Measurements from ENCODE around the gene ABCF1. TPM values are rescaled to one million over a fixed set of nuclear protein-coding genes. Genes with fewer than 3 reads are reported as not detected.

The ABCF1 gene
- total RNA-seq, 3 donors from 2014 or later (not counting 1 experiment from before 2014, with no cell fraction given): 91.4 to 138 (median 138) TPM

DNA sequence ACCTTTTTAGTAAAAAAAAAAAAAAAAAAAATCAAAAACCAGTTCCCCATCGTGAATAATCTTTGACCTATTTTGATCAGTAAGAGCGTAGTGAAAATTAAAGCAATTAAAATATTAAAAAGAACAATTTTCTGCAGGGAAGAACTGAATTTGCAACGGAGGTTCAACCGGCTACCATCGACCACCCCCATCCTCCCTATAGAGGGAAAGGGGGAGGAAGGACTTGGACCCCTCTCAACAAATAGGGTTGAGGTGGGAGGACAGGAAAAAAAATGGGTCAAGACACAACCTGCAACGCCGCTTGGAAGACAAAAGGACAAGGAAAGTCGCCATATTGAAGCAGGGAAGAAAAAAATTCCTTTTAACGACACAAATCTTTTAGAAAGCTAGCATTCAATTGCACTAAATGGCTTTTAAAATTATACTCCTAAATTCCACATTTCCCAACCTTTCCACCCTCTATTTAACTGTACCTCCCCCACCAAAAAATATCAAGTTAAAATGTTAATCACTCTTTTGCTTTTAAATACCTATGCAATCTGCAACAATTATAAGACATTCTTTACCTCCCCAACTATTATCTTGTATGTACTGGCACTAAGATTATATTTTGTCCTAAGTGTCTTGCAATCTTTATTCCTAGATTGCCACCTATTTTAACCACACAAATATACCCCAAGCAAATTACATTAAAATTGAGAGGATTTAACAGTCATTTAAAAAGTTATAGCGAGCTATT lies 44.1 kb downstream of the ABCF1 start:
- H3K9me3 Mint-ChIP-seq: no peaks in the 10 kb centered on the region
- Histone ChIP-seq H3K4me3 (ENCODE audit: low read length) (peak overlapping the region; percentile 73), H3K27ac (ENCODE audit: low read length) (peak overlapping the region; percentile 99), H3K9me3 (ENCODE audit: control insufficient read depth, insufficient read depth, low read length) (no peaks in the 10 kb centered on the region), H3K4me1 (ENCODE audit: control insufficient read depth, insufficient read depth, low read length) (peaks cover 23% of the 10 kb centered on the region), H3K36me3 (ENCODE audit: control insufficient read depth, insufficient read depth, low read length) (peaks cover 25% of the 10 kb centered on the region), H3K27me3 (ENCODE audit: control insufficient read depth, insufficient read depth, low read length) (no peaks in the 10 kb centered on the region)
- DNase-seq (peak; percentile 34 to 71), ATAC-seq (no peak)
- WGBS (ENCODE audit: insufficient coverage): 0% methylated on average over 5 of the region's 10 CpGs
- TF ChIP-seq, protein P1, sequence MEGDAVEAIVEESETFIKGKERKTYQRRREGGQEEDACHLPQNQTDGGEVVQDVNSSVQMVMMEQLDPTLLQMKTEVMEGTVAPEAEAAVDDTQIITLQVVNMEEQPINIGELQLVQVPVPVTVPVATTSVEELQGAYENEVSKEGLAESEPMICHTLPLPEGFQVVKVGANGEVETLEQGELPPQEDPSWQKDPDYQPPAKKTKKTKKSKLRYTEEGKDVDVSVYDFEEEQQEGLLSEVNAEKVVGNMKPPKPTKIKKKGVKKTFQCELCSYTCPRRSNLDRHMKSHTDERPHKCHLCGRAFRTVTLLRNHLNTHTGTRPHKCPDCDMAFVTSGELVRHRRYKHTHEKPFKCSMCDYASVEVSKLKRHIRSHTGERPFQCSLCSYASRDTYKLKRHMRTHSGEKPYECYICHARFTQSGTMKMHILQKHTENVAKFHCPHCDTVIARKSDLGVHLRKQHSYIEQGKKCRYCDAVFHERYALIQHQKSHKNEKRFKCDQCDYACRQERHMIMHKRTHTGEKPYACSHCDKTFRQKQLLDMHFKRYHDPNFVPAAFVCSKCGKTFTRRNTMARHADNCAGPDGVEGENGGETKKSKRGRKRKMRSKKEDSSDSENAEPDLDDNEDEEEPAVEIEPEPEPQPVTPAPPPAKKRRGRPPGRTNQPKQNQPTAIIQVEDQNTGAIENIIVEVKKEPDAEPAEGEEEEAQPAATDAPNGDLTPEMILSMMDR (IDR thresholded peaks at IDR 0.05): no peak
- peak overlapping the region; percentile 96 to 100 for H3K27ac Mint-ChIP-seq
- peaks cover 26% of the 10 kb centered on the region for H3K36me3 Mint-ChIP-seq
- peak overlapping the region; percentile 100 for H3K4me3 Mint-ChIP-seq
- H3K27me3 Mint-ChIP-seq (ENCODE audit: low read depth in 2 of 2): peaks cover 0 to 5% of the 10 kb centered on the region in 2 donors
- intact Hi-C loops (cut with micrococcal nuclease): loop anchor here (5.0 to 10.0 kb wide), 4 partner anchors 73 to 739 kb away; partner anchors contain the start of genes FLOT1, HLA-B and IER3
- peaks cover 70 to 75% of the 10 kb centered on the region in 2 donors for H3K4me1 Mint-ChIP-seq

DNA sequence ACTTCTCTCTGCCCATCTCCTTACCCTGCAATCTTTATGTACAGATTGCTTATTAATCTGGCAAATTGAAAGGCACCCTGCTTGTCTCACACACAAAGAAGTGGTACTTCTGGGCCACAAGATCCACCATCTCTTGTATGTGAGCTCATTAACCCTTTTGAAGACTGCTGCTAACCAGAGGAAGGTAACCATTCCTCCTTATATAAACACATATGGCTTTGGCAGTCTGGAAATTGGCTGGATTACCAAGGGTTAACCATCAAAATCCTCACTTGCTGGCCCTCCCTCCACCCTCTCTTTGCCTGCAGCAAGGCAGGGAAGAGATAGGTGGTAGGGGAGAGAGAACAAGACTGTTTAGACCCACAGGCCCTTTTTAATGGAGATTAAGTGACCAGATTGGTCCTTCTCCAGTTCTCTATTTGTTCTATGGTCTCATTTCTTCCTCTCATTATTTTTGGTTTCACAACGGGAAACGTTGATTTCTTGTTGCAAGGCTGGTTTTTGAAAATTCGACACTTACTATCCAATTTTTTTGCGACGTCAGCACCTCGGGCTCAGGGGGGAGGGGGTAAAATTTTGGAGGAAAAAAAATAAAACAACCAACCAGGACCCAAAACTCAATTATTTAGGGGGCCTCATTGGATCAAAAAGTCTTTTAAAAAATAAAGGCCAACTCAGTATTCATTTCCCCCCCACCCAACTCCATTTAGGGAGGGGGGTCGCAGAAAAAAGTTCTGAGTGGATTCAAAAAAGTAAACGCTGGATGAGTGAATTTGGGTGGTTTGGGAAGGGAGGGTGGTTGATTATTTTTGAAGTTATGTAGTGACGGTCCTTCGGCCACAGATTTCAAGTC lies 44.9 kb downstream of the ABCF1 start:
- H3K4me1 ChIP-seq (ENCODE audit: control insufficient read depth, insufficient read depth, low read length): peaks cover 23% of the 10 kb centered on the region
- DNase-seq (peak; percentile 33 to 72), ATAC-seq (no peak)
- intact Hi-C loops (cut with micrococcal nuclease): loop anchor here (2.0 to 10.0 kb wide), 7 partner anchors 31 to 739 kb away; partner anchors contain the start of genes C6orf136, DHX16, FLOT1 and HLA-B
- Mint-ChIP-seq H3K27me3 (ENCODE audit: low read depth in 2 of 2) (peaks cover 0 to 5% of the 10 kb centered on the region in 2 donors), H3K4me3 (peak overlapping the region; percentile 100), H3K27ac (peak overlapping the region; percentile 96 to 100), H3K9me3 (no peaks in the 10 kb centered on the region), H3K36me3 (peaks cover 26% of the 10 kb centered on the region), H3K4me1 (peaks cover 65 to 72% of the 10 kb centered on the region in 2 donors)
- H3K4me3 ChIP-seq (ENCODE audit: low read length): peak overlapping the region; percentile 73
- WGBS (ENCODE audit: insufficient coverage): 0% methylated on average over 5 of the region's 10 CpGs
- no peaks in the 10 kb centered on the region for H3K9me3 ChIP-seq (ENCODE audit: control insufficient read depth, insufficient read depth, low read length)
- H3K36me3 ChIP-seq (ENCODE audit: control insufficient read depth, insufficient read depth, low read length): peaks cover 31% of the 10 kb centered on the region
- H3K27ac ChIP-seq (ENCODE audit: low read length): peak overlapping the region; percentile 99
- no peaks in the 10 kb centered on the region for H3K27me3 ChIP-seq (ENCODE audit: control insufficient read depth, insufficient read depth, low read length)
- TF ChIP-seq, protein P1 (IDR thresholded peaks at IDR 0.05): no peak

DNA sequence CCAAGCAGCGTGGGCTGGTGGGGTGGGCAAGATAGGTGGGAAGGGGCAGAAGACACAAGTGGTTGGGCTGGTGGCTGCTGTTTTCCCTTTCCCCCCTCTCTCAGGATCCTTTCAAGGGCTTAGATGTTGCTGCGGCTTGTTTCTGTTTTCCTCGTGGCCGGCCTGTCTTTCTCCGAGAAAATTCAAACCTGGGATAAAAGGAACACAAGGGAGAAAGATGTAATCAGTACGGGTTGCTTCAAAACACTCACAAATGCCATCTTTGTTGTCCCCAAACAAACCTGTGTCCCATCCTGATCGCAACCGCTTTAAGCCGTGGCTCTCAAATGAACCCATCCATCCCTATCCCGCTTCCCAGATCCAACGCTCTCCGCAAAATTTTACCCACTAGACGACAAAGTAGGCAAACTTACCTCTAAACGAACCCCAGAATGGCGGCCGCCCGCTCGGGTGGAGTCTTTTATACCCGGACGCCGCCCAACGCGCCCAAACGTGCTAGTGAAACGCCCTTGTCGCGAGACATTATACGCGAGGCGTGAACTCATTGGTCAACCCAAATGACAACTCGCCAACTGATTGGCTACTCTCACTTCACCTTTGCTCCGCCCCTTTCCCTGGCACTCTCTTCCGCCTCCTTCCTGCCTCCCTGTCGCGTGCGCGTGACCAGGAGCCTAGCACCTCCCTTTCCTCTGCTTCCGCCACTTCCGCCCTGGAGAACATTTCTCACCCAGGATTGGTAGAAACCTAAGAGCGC lies 45.7 kb downstream of the ABCF1 start, which contains the start of gene PPP1R10:
PPP1R10 (minus strand) TSS at position 433 of the 754 bp plus-strand sequence. CDS start 7,299 bp downstream, outside the sequence.
- Histone ChIP-seq H3K36me3 (ENCODE audit: control insufficient read depth, insufficient read depth, low read length) (peaks cover 36% of the 10 kb centered on the region), H3K4me3 (ENCODE audit: low read length) (peak within 1 kb of the TSS; percentile 73), H3K27me3 (ENCODE audit: control insufficient read depth, insufficient read depth, low read length) (no peaks in the 10 kb centered on the region), H3K27ac (ENCODE audit: low read length) (peak within 1 kb of the TSS; percentile 99), H3K9me3 (ENCODE audit: control insufficient read depth, insufficient read depth, low read length) (no peaks in the 10 kb centered on the region), H3K4me1 (ENCODE audit: control insufficient read depth, insufficient read depth, low read length) (peaks cover 23% of the 10 kb centered on the region)
- H3K27ac Mint-ChIP-seq: peak within 1 kb of the TSS; percentile 96 to 100
- intact Hi-C loops (cut with micrococcal nuclease): loop anchor here (1.0 to 10.0 kb wide), 11 partner anchors 9 to 738 kb away; partner anchors contain the start of genes ABCF1, ATAT1, C6orf136 and DHX16
- WGBS (ENCODE audit: insufficient coverage): under 1% methylated on average over 38 of the region's 40 CpGs
- peaks cover 26% of the 10 kb centered on the region for H3K36me3 Mint-ChIP-seq
- H3K27me3 Mint-ChIP-seq (ENCODE audit: low read depth in 2 of 2): peaks cover 0 to 5% of the 10 kb centered on the region in 2 donors
- H3K4me1 Mint-ChIP-seq: peaks cover 57 to 64% of the 10 kb centered on the region in 2 donors
- DNase-seq: peak; percentile 93 to 100
- peak within 1 kb of the TSS; percentile 100 for H3K4me3 Mint-ChIP-seq
- TF ChIP-seq, protein P1 (IDR thresholded peaks at IDR 0.05): no peak
- ATAC-seq: peak; percentile 75 to 91 (median 80)
- no peaks in the 10 kb centered on the region for H3K9me3 Mint-ChIP-seq
